ENCODE results near the gene AMBN. TPM values are rescaled to one million over a fixed set of nuclear protein-coding genes. Genes with fewer than 3 reads are reported as not detected.
"Not testable (repeated sequence)": the region's sequence is repeated elsewhere in the genome, so short reads cannot be mapped to it uniquely, and the experiment has no call there.

AMBN gene
- total RNA-seq, 1 donor from 2014 or later = not detected

DNA sequence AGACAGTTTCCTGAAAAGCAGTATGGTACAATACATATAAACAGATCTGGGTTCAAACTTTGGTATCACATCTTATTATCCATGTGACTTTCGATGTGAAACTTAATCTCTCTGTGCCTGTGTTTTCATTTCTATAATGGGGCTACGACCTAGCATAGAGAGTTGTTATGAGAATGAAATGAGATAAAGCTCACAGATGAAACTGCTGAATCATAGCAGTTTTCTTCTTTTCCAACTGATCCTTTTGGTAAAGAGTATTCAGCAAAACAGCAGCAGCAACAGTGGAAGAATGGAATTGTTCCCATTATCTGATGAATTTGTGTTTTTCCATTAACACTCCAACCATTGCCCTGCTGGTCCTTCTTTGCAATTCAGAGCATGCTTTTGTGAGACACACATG lies 16.3 kb downstream of the AMBN start:
- DNase-seq = no peak

DNA sequence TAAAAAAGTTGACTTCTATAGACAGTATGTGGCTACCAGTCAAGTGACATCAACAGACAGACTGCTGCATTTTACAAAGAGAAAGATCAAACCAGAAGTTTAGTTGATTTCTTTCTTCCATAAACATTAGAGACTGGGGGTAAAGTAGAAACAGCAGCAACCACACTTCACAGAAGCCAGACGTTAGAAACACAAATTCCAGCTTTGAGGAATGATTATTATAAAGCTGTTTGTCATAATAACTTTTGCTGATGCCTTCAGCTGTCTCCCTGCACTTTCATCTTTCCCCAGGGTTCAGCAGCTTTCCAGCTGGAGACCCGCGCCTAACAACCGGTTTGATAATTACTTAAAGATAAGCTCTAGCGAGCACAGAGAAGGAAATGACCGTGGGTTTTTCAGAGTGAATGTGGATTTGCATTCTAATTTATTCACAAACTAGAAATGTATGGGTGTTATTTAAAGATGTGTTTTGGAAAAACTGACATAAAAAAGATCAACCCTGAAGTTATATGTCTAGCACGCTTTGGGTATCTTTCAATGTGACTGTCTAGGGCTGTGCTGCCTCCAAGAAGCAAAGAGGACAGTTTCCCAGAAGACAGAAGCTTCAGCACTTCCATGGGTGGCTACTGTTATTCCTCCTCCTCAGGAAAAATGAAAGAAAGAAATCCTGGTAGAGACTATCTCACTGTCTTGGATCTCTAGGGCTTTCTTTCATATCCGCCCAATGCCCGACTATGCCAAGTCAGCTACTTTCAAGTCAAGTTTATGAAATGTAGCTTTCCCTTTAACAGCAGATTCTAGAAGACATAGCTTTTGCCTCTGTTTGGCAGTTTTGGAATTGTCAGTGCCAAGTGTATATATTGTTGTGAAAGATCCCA lies 21.5 kb downstream of the AMBN start:
- DNase-seq = no peak

DNA sequence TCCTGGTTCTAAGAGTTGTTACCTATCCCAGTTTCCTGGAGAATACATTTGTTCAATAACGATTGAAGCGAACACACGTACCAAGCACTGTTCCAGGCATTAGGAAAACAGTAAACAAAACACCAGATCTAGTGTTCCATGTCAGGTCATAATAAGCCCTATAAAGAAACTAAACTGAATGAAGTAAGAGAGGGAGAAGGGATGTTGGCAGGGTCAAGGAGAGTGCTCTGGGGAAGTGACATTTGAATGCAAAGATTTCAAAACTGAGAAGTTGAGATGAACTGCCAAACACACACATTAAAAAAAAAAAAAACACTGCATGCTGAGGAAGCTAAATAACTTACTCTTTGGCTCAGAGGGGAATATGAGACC lies 22.1 kb downstream of the AMBN start:
- no peak for DNase-seq

DNA sequence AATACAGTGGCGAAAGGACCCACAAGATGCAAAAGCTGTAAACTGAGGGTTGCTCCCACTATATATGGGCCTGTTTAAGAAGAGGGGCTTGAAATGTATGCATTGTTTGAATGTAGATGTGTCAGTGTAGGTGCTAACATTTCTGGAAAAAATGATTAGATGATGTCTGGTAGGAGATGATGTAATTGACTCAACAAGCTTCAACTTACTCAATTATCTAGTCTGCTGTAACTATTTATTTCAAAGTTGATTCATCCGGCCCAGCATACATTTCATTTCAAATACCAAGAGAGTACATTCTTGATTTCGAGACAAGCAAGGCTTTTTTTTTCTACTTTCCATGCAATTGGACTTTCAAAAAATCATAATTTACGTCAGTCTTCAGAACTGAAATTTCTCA lies 27.2 kb downstream of the AMBN start:
- no peak for DNase-seq

DNA sequence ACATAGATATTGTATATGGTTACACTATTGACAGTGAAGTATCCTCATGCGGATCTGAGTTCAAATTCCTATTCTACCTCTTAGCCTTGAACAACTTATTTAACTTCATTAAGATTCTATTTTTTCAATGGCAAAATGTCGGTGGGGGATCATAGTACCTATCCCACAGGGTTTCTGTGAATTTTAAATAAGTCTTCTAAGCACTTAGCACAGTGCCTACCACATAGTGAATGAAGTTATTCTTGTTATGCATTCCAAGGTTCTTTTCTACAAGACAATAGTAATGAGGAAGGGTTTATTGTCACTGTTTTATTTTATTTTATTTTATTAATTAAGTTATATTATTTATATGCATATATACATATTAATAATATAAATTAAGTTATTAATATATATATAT lies 27.7 kb downstream of the AMBN start:
- no peak for DNase-seq

DNA sequence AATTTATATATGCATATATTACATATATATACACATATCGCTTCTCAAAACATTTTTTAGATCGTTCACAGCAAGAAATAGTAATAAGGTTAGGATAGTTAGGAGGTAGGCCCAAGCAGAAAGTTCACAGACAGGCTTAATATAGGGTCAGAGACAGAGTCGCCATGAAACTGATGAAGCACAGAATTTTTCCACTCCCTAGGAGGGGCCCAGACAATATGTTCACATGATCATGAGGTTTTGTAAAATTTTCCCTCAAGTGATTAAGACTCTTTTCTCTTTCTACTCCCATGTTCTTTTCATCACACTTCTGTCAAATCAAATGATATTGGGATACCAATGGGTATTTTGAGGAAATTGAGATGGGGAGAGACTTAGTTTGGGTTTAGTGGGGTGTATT lies 31.3 kb downstream of the AMBN start:
- no peak for DNase-seq

DNA sequence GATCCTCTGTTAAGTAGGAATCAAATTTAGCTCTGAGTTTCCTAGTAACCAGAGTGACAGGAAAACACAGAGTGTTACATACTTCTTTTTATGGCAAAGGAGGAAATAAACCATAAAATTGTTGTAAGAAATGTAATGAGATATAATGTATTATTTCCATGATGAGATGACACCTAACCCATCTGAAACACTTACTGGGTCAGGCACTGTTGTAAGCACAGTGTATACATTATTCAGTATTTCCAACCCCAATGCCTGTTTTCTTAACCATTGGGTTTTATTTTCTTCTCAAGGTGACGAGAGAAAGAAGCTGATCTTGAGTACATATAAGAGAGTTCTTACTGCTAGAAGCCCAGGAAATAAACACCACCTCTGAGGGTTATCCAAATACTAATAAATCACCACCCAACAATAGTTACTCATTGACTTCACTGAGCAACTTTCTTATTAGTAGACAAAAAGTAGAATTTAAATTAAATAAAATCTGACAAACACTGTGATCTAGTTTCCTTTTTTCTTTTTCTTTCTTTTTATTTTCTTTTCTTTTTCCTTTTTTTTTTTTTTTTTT lies 32.3 kb downstream of the AMBN start:
- DNase-seq = no peak

DNA sequence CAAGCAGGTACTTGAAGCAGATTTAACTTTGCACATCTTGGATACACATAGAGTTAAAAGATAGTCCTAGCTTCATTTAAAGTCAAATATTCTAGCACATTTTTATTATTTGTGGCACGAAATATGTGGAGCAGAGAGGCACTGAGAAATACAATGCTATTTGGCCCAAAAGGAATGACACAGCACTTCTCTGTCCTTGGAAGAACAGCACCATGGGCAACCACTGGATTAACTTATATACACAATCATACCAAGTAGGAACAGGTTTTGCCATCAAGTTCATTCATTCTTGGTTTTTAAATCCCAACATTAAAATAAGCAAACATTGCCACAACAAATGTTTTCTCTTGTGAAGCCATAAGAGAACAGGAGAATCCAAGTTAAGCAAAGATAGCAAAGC lies 35.6 kb downstream of the AMBN start:
- no peak for DNase-seq

DNA sequence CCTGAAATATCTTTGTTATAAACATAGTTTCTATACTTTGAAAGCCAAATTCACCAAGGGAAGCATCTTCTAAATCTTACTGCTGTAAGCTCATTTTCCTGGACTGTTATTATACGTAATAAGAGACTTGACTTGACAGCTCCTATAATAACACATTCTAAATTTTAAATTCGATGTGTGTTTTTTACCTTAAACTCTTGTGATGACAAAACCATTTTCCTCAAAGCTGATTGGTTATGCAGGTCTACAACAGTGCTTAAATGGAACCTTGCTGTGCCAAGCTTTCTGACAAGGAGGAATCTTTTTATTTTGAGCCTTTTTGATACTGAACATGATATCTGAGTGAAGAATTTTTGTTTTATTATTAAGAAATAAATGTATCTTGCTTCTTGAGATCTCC lies 36.4 kb downstream of the AMBN start, which contains the start of gene ENAM:
Gene ENAM (plus strand): TSS at position 301 of the 400 bp plus-strand sequence. CDS start 757 bp downstream, outside the sequence.
- DNase-seq = no peak

DNA sequence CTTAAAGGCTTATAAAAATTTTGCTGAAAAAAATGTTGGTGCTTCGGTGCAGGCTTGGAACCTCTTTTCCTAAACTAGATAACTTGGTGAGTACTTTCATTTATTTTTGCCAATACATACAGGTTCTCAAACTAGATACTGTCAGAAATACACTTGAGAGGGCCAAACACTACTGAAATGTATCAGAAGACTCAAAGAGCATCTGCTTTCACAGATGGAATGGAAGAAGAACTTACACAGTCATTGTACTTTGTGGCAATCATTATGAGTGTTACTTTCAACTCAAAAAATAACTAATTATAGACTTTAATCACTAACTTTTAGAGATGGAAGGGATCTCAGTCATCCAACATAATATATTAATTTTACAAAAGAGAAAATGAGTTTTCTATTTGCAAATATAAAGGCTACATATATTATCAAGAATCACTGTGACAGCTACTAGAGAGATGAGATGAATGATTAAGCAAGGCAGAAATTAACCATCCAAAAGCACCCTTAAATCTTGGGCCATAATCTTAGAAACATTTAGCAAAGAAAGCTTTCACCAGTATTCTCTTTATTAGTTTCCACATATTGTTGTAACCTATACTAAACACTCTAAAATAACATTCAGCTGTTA lies 37.5 kb downstream of the AMBN start:
- no peak for DNase-seq

DNA sequence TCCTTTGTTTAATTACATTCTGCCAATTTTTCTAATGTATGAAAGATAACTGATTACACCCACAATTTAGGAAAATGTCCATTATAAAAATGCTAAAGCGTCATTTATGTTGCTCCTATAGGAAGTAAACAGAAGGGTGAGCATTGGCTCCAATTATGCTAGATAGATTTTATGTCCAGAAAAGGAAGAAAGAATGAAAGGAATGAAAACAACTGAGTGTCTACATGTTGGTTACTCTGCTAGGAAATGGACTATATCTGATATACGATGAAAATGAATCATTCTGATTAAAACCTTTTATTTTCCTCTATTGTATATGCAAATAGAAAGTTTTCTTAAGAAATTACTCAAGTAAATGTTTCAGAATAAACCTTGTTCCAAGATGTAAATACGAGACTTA lies 38.1 kb downstream of the AMBN start:
- DNase-seq = no peak

DNA sequence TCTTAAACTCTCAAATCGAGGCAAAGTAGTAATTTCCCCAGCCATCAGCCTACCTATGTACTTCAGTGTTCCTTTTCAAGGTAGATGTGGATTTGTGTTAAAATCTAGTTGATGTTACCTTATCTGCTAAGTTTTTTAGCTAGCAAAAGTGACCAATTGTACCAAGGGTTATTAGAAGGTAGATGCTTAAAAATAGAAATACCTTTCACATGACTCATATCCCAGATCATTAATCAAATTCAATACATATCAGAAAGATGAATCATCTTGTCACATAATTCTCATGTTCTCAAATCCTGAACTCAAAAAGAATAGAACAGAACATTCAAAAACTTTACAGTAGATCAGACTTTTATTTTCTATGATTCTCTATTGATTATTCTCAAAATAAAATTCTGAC lies 40.0 kb downstream of the AMBN start:
- DNase-seq = peak; percentile 61

DNA sequence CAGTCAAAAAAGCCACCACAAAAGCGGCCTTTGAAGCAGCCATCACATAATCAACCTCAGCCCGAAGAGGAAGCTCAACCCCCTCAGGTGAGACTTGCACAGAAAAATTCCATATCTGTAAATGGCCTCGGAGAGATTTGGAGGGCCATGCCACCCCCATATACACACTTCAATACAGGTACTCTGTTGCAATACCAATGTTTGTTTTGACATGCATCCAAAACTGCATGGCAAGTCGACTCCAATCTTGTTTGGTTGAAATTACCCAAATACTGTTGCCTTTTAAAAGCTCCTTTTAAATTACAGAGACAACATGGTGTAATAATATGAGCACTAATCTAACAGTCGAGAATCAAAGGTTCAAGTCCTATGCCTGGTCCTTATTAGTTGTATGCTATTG lies 42.4 kb downstream of the AMBN start:
- DNase-seq = no peak

DNA sequence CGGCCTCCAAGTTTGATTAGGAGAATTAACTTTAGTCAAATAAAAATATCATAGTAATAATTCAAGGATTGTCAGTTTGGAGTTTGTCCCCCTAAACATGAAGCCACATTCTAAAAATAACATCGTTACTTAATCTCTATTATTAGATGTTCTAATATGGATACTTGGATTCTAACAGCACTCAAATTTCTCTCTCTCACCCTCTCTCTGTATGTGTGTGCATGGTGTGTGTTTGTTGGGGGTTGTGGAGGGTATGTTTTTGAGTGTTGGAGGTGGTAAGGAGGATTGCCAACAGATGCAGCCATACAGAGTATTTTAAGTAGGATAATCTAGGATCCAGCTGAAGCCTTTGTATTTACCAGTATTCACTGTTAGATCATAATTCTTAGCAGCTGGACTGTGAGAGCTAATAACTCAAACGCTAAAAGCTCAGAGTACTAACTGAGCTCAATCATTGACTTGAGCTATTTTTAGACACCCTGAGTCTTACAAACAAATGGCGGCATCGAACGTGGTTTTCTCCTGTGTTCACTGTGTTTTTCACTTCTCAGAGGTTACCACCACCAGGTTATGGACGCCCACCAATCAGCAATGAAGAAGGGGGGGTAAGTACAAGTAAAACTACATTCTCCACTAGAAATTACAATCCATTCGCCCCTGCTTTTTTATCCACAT lies 45.3 kb downstream of the AMBN start:
- DNase-seq = no peak

DNA sequence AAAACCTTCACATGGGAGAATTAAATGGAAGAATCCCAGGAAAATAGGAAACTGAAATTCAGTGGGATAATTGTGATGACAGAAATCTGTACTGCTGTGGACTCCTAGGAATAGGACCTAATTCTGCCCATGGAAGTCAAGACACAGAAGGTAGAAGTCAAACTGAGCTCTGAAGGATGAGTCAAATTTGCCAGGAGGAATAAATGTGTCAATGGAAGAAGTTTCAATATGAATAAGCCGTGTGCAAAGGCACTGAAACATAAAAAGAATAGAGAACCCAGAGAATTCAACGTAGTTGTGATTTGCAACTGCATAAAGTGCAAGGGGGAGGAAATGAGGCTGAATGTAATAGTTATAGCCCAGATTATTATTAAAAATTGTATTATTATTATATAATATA lies 48.1 kb downstream of the AMBN start:
- no peak for DNase-seq

DNA sequence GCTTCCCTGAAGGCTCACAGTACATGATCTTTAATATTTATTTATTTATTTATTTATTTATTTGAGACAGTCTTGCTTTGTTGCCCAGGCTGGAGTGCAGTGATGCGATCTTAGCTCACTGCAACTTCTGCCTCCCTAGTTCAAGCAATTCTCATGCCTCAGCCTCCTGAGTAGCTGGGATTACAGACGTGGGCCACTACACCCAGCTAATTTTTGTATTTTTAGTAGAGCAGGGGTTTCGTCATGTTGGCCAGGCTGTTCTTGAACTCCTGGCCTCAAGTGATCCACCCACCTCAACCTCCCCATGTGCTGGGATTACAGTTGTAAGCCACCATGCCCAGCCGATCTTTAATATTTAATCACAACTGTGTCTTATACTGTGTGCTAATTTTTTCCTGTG lies 58.7 kb downstream of the AMBN start:
- not testable (repeated sequence) for DNase-seq

DNA sequence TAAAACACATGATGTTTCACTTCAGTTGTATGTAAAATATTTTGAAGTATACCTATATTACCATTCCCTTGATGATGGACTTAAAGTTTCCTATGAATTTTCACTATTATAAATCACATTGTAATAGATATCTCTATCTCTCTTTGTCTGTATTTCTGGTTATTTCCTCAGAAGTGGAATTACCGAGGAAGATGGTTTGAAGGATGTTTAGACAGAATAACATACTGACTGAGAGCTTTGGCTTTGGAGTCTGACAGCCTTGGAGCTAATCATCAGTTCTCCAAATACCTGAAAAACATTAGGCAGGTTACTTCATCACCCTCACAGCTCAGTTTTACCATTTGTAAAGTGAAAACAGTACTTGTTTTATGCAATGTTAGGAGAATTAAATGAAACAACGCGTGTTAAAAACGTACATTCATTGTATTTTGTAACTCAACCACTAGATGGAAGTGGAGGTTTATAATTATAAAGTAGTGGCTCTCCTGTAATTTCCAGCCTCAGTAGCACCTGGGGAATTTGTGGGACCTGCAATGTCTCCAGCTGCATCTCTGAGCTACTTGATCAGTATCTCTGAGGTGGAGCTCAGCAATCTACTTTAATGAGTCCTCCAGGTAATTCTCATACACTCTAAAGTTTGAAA lies 59.9 kb downstream of the AMBN start:
- DNase-seq = peak; percentile 56

DNA sequence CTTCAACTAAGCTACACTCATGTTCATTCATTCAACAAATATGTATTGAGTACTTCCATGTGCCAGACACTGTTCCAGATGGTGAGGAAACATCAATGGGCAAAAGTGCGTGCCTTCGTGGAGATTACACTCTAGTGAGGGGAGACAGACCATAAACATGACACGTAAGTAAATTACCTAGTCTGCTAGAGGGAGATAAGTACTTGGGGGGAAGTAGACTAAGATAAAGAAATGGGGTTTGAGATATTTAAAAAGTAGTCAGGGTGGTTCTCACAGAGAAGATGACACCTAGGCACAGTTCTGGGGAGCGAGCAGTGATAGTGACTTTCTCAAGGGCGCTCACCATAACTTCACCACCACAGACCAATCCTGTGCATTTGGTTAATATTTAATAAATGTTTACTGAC lies 62.6 kb downstream of the AMBN start:
- no peak for DNase-seq

Measured in dermis blood vessel endothelial cell (primary cell).